HepG2 (cell line): ENCODE data around the gene AK3. TPM values are rescaled to one million over a fixed set of nuclear protein-coding genes. Genes with fewer than 3 reads are reported as not detected.

Experiments used
- CCAR2 ChIP-seq: fragments of 200-400 bp; formaldehyde crosslinking; optimal IDR thresholded peaks from 2 replicates; pipeline ENCODE3; 2018; ENCODE audit warnings: low read depth, mild to moderate bottlenecking, low read length, moderate library complexity
- CENPBD1 ChIP-seq: sonication (generic); formaldehyde crosslinking; IDR thresholded peaks from 2 replicates; pipeline ENCODE4 v1.8.0; 2022; ENCODE audit warnings: missing genetic modification reagents, low read depth, mild to moderate bottlenecking, borderline replicate concordance
- ELF3 ChIP-seq: IDR thresholded peaks from 2 replicates; pipeline ENCODE4 v1.6.1; 2016; ENCODE audit warnings: missing genetic modification reagents, missing compliant biosample characterization
- GABPB1 ChIP-seq: IDR thresholded peaks from 2 replicates; pipeline ENCODE4 v1.6.1; 2016; ENCODE audit warnings: mild to moderate bottlenecking, missing genetic modification reagents, moderate library complexity, missing compliant biosample characterization
- GATAD2A ChIP-seq: IDR thresholded peaks from 2 replicates; pipeline ENCODE4 v1.6.1; 2016
- NFATC3 ChIP-seq: sonication (generic); formaldehyde crosslinking; IDR thresholded peaks from 2 replicates; pipeline ENCODE4 v1.5.1; 2020; ENCODE audit warnings: mild to moderate bottlenecking, missing genetic modification reagents
- PAX8 ChIP-seq: sonication (generic); formaldehyde crosslinking; IDR thresholded peaks from 2 replicates; pipeline ENCODE4 v1.8.0; 2022; ENCODE audit warnings: mild to moderate bottlenecking, missing genetic modification reagents, borderline replicate concordance
- RFX5 ChIP-seq: IDR thresholded peaks from 2 replicates; pipeline ENCODE4 v1.6.1; 2011; ENCODE audit warnings: low read depth, low read length, improper control_type of control experiment
- SAFB2 ChIP-seq: sonication (generic); formaldehyde crosslinking; IDR thresholded peaks from 2 replicates; pipeline ENCODE4 v1.5.1; 2020; ENCODE audit warnings: missing genetic modification reagents, low read depth, mild to moderate bottlenecking, borderline replicate concordance
- SNAPC2 ChIP-seq: sonication (generic); formaldehyde crosslinking; IDR thresholded peaks from 2 replicates; pipeline ENCODE4 v1.8.1; 2022; ENCODE audit warnings: mild to moderate bottlenecking, missing genetic modification reagents
- TAF1 ChIP-seq: sonication (generic); formaldehyde crosslinking; IDR thresholded peaks from 2 replicates; pipeline ENCODE4 v1.4.0; 2020; ENCODE audit warnings: missing genetic modification reagents
- TCF7 ChIP-seq: sonication (generic); IDR thresholded peaks from 2 replicates; pipeline ENCODE4 v1.6.1; 2016; ENCODE audit warnings: antibody characterized with exemption, low read depth
- TEAD3 ChIP-seq: optimal IDR thresholded peaks from 2 replicates; pipeline ENCODE3; 2016; ENCODE audit warnings: borderline replicate concordance
- TSC22D2 ChIP-seq: sonication (generic); formaldehyde crosslinking; IDR thresholded peaks from 2 replicates; pipeline ENCODE4 v1.5.1; 2020; ENCODE audit warnings: missing genetic modification reagents, mild to moderate bottlenecking, borderline replicate concordance
- WIZ ChIP-seq: sonication (generic); formaldehyde crosslinking; IDR thresholded peaks from 2 replicates; pipeline ENCODE4 v1.5.1; 2020; ENCODE audit warnings: mild to moderate bottlenecking, missing genetic modification reagents
- ZBTB7B ChIP-seq: sonication (generic); formaldehyde crosslinking; IDR thresholded peaks from 2 replicates; pipeline ENCODE4 v1.4.0; 2020; ENCODE audit warnings: missing genetic modification reagents
- ZBTB8A ChIP-seq: sonication (generic); formaldehyde crosslinking; IDR thresholded peaks from 2 replicates; pipeline ENCODE4 v1.4.0; 2020; ENCODE audit warnings: mild to moderate bottlenecking, low read depth, missing genetic modification reagents, borderline replicate concordance
- ZNF232 ChIP-seq: sonication (generic); formaldehyde crosslinking; IDR thresholded peaks from 2 replicates; pipeline ENCODE4 v1.4.0; 2020; ENCODE audit warnings: missing genetic modification reagents, borderline replicate concordance
- ZNF337 ChIP-seq: sonication (generic); formaldehyde crosslinking; IDR thresholded peaks from 2 replicates; pipeline ENCODE4 v1.5.1; 2020; ENCODE audit warnings: missing genetic modification reagents, low read depth, mild to moderate bottlenecking, borderline replicate concordance
- ZNF543 ChIP-seq: sonication (generic); formaldehyde crosslinking; IDR thresholded peaks from 2 replicates; pipeline ENCODE4 v1.4.0; 2020; ENCODE audit warnings: mild to moderate bottlenecking, missing genetic modification reagents
- ZNF558 ChIP-seq: sonication (generic); formaldehyde crosslinking; IDR thresholded peaks from 2 replicates; pipeline ENCODE4 v1.9.0; 2022; ENCODE audit warnings: mild to moderate bottlenecking, missing genetic modification reagents, borderline replicate concordance
- polyA plus RNA-seq, 8 experiments: library from polyadenylated mRNA; depleted of rRNA in 3 of 8; stranded (reverse) in 7 of 8; unstranded in 1 of 8; fragments of >200 nt; fragmentation: Illumina TruSeq in 4 of 8; extraction: Trizol in 4 of 8; gene quantifications; 2 replicates each; pipeline versions ENCODE4 v1.2.1 to v1.2.3, GENCODE V29; 2011 to 2016; ENCODE audit warnings: low read depth in 4 of 8, missing spikeins in 1 of 8, mixed read lengths in 1 of 8; ENCODE audit not compliant: insufficient read depth in 1 of 8
- total RNA-seq, 5 experiments: library from RNA; depleted of rRNA; stranded (reverse); fragments of >200 nt; fragmentation: Illumina TruSeq; extraction: Trizol; gene quantifications; 2 replicates each; pipeline ENCODE4 v1.2.3, GENCODE V29; 2016; ENCODE audit warnings: low read depth in 1 of 5
- TF ChIP-seq, protein P1 (sequence below): sonication (generic); formaldehyde crosslinking; IDR thresholded peaks from 2 replicates; pipeline ENCODE4 v1.4.0; 2020; ENCODE audit warnings: missing genetic modification reagents, borderline replicate concordance
- TF ChIP-seq, protein P2 (sequence below): sonication (generic); formaldehyde crosslinking; IDR thresholded peaks from 2 replicates; pipeline ENCODE4 v1.5.0; 2020; ENCODE audit warnings: mild to moderate bottlenecking, missing genetic modification reagents, borderline replicate concordance

Gene AK3
- total and polyA plus RNA-seq, 2 of the 13 experiments (the other 11 are each of a cell fraction or from before 2014, with no cell fraction given) = 76.8 to 109 TPM

DNA sequence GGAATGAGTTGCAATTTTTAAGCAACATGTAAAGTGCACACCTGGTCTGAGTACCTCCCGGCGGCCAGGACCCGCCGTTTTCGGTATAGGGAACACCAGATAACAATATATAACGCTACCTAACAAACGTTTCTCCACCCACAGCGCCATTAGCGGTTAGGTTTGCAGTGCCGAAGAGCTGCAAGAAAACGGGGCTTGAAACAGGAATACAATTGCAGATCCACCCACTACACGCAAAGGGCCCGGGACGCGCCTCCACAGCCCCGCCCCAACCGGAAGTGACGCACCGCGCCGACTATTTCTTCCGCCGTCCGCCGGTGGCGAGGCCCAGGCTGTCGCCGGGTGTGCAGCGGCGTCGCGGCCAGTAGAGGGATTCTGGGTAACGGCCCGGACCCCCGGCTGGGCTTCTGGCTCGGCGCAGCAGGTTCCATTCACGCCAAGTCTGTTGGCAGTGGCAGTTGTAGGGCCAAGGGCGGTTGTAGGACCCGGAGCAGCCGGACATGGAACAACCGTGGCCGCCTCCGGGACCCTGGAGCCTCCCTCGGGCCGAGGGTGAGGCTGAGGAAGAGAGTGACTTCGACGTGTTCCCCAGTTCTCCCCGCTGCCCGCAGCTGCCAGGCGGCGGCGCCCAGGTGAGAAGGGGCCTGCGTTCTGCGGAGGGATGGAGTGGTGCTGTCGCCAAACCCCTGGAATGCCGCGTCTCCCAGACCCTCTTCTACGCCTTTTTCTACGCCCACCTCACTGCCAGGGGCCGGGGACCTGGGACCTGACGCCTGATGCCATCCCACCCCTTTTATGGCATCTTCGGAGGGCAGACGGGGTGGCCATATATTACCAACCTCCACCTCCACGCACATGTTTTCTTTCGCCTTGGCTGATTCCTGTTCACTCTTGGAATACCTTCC is 61.5 kb downstream of the AK3 start, which contains the start of gene CDC37L1 (continued):
- peak; percentile 87 for TF ChIP-seq SAFB2 (CRISPR knock-in tag)
- TF ChIP-seq TEAD3 (CRISPR knock-in tag) = peak; percentile 71
- 0 out of 2 replicates have a peak, but pooled peaks have one; percentile 11 for TF ChIP-seq RFX5
- peak; percentile 88 for TF ChIP-seq ELF3 (CRISPR knock-in tag)
- TF ChIP-seq ZNF558 (CRISPR knock-in tag) = peak; percentile 93; the same call in 1 of the 2 replicates
- TF ChIP-seq ZNF337 (CRISPR knock-in tag) = 0 out of 2 replicates have a peak, but pooled peaks have one; percentile 43
- TF ChIP-seq TCF7 = no peak
- no peak for TF ChIP-seq NFATC3 (CRISPR knock-in tag)
- peak; percentile 94 for TF ChIP-seq TAF1 (CRISPR knock-in tag)
- TF ChIP-seq ZBTB8A = no peak
- TF ChIP-seq GATAD2A (CRISPR knock-in tag) = 0 out of 2 replicates have a peak, but pooled peaks have one; percentile 29
- no peak; the same call in 1 of the 2 replicates for TF ChIP-seq ZNF543 (CRISPR knock-in tag)
- TF ChIP-seq CENPBD1 (CRISPR knock-in tag) = no peak; the same call in 1 of the 2 replicates
- TF ChIP-seq SNAPC2 (CRISPR knock-in tag) = peak; percentile 76; the same call in 1 of the 2 replicates
- TF ChIP-seq GABPB1 (CRISPR knock-in tag) = peak; percentile 99
- TF ChIP-seq WIZ (CRISPR knock-in tag) = no peak
- TF ChIP-seq, protein P1, sequence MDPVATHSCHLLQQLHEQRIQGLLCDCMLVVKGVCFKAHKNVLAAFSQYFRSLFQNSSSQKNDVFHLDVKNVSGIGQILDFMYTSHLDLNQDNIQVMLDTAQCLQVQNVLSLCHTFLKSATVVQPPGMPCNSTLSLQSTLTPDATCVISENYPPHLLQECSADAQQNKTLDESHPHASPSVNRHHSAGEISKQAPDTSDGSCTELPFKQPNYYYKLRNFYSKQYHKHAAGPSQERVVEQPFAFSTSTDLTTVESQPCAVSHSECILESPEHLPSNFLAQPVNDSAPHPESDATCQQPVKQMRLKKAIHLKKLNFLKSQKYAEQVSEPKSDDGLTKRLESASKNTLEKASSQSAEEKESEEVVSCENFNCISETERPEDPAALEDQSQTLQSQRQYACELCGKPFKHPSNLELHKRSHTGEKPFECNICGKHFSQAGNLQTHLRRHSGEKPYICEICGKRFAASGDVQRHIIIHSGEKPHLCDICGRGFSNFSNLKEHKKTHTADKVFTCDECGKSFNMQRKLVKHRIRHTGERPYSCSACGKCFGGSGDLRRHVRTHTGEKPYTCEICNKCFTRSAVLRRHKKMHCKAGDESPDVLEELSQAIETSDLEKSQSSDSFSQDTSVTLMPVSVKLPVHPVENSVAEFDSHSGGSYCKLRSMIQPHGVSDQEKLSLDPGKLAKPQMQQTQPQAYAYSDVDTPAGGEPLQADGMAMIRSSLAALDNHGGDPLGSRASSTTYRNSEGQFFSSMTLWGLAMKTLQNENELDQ (CRISPR knock-in tag) = no peak
- no peak; the same call in none of the 2 replicates for TF ChIP-seq TSC22D2
- no peak for TF ChIP-seq CCAR2
- TF ChIP-seq ZBTB7B (CRISPR knock-in tag) = peak; percentile 94
- no peak for TF ChIP-seq PAX8 (CRISPR knock-in tag)
- TF ChIP-seq ZNF232 (CRISPR knock-in tag) = peak; percentile 69; the same call in 1 of the 2 replicates
- TF ChIP-seq, protein P2, sequence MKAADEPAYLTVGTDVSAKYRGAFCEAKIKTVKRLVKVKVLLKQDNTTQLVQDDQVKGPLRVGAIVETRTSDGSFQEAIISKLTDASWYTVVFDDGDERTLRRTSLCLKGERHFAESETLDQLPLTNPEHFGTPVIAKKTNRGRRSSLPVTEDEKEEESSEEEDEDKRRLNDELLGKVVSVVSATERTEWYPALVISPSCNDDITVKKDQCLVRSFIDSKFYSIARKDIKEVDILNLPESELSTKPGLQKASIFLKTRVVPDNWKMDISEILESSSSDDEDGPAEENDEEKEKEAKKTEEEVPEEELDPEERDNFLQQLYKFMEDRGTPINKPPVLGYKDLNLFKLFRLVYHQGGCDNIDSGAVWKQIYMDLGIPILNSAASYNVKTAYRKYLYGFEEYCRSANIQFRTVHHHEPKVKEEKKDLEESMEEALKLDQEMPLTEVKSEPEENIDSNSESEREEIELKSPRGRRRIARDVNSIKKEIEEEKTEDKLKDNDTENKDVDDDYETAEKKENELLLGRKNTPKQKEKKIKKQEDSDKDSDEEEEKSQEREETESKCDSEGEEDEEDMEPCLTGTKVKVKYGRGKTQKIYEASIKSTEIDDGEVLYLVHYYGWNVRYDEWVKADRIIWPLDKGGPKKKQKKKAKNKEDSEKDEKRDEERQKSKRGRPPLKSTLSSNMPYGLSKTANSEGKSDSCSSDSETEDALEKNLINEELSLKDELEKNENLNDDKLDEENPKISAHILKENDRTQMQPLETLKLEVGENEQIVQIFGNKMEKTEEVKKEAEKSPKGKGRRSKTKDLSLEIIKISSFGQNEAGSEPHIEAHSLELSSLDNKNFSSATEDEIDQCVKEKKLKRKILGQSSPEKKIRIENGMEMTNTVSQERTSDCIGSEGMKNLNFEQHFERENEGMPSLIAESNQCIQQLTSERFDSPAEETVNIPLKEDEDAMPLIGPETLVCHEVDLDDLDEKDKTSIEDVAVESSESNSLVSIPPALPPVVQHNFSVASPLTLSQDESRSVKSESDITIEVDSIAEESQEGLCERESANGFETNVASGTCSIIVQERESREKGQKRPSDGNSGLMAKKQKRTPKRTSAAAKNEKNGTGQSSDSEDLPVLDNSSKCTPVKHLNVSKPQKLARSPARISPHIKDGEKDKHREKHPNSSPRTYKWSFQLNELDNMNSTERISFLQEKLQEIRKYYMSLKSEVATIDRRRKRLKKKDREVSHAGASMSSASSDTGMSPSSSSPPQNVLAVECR (CRISPR knock-in tag) = peak; percentile 89
